MM.1S (cell line): ENCODE results near the gene HNRNPH1.

Experiments
- DNase-seq: peaks from one replicate; pipeline ENCODE4 v3.0.0-alpha.2; 2015
- H2AFZ ChIP-seq: fragments of 300-600 bp; sonication (generic); 2 replicates; pipeline ENCODE4 v1.6.0; 2016; ENCODE audit warnings: antibody characterized with exemption, low read length
- H3F3A ChIP-seq: fragments of 300-600 bp; sonication (generic); 2 replicates; pipeline ENCODE4 v1.6.1; 2016; ENCODE audit warnings: mild to moderate bottlenecking, antibody characterized with exemption, low read length, moderate library complexity, mixed read lengths; ENCODE audit not compliant: insufficient read depth
- H3K27ac ChIP-seq: fragments of 300-600 bp; sonication (generic); 2 replicates; pipeline ENCODE4 v1.5.1; 2016; ENCODE audit warnings: mild to moderate bottlenecking, low read length
- H3K27me3 ChIP-seq: fragments of 300-600 bp; sonication (generic); replicated peaks from 2 replicates; pipeline ENCODE4 v1.6.0; 2016; ENCODE audit warnings: low read length; ENCODE audit not compliant: insufficient read depth
- H3K36me3 ChIP-seq: fragments of 300-600 bp; sonication (generic); replicated peaks from 2 replicates; pipeline ENCODE4 v1.6.1; 2016; ENCODE audit warnings: mild to moderate bottlenecking, low read length, mixed read lengths; ENCODE audit not compliant: insufficient read depth
- H3K4me1 ChIP-seq: fragments of 300-600 bp; sonication (generic); 2 replicates; pipeline ENCODE4 v1.6.1; 2016; ENCODE audit warnings: low read length, mixed read lengths
- H3K4me2 ChIP-seq: fragments of 300-600 bp; sonication (generic); 2 replicates; pipeline ENCODE4 v1.6.0; 2016; ENCODE audit warnings: low read depth, low read length
- H3K4me3 ChIP-seq: fragments of 300-600 bp; sonication (generic); 2 replicates; pipeline ENCODE4 v1.5.1; 2016; ENCODE audit warnings: low read length, mixed read lengths
- H3K79me2 ChIP-seq: fragments of 300-600 bp; sonication (generic); 2 replicates; pipeline ENCODE4 v1.6.1; 2016; ENCODE audit warnings: mixed run types, low read length, mixed read lengths
- H3K9ac ChIP-seq: fragments of 300-600 bp; sonication (generic); 2 replicates; pipeline ENCODE4 v1.6.1; 2016; ENCODE audit warnings: low read length, mixed read lengths
- H3K9me2 ChIP-seq: fragments of 300-600 bp; sonication (generic); replicated peaks from 2 replicates; pipeline ENCODE4 v1.6.1; 2016; ENCODE audit warnings: mild to moderate bottlenecking, low read length, mixed read lengths; ENCODE audit not compliant: insufficient read depth
- H3K9me3 ChIP-seq: fragments of 300-600 bp; sonication (generic); replicated peaks from 2 replicates; pipeline ENCODE4 v1.6.1; 2016; ENCODE audit warnings: mild to moderate bottlenecking, low read length, mixed read lengths; ENCODE audit not compliant: insufficient read depth
- H4K20me1 ChIP-seq: fragments of 300-600 bp; sonication (generic); 2 replicates; pipeline ENCODE4 v1.6.1; 2016; ENCODE audit warnings: mild to moderate bottlenecking, low read length, moderate library complexity, mixed read lengths; ENCODE audit not compliant: insufficient read depth
- EZH2 ChIP-seq: fragments of 300-600 bp; sonication (generic); optimal IDR thresholded peaks from 2 replicates; pipeline ENCODE3; 2017; ENCODE audit warnings: low read depth, mild to moderate bottlenecking, antibody characterized with exemption, low read length, mixed read lengths
- EZH2phosphoT487 ChIP-seq: fragments of 300-600 bp; sonication (generic); IDR thresholded peaks from 2 replicates; pipeline ENCODE4 v1.6.1; 2018; ENCODE audit warnings: antibody characterized with exemption, low read length
- TF ChIP-seq, protein P1 (sequence below): fragments of 300-600 bp; sonication (generic); IDR thresholded peaks from 2 replicates; pipeline ENCODE4 v1.5.1; 2016; ENCODE audit warnings: antibody characterized with exemption, low read length, mixed read lengths

HNRNPH1 gene

DNA sequence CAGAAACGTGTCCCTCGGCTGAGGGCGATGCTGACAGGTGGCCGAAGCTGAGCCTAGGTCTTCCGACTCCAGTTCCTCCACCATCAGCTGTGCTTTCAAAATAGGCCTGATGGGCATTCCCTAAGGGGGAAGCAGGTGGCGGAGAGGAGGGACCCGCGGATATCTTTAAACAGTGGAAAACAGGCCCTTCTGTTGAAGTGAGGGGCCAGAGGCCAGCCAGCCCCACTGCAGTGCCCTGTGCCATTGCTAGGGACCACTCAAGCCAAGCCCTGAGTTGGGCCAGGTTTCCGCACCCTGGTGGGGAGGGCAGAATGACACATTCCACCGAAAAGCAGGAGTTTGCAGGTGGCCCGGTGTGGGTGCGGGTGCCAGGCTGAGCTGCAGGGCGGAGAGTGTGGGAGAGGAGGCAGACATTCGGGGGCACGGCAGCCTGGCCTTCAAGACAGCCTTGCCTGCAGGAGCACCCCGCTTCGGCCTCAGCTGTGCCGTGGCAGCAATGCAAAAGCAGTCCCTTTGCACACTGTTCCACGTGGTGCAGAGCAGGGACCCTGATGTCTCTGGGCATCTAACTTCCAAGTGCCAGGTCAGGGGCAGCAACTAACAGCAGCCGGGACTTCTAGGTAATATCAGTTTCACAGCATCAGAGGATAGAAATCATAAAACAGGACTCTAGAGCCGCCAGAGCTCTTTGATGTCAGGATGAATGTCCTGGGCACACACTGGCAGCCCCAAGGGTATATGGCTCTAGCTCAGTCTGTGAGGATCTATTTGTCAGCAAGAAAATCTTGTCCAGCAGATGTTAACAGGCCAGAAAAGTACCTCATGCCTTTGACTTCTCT lies 17.2 kb downstream of the HNRNPH1 start:
- TF ChIP-seq EZH2phosphoT487 (no peak), EZH2 (no peak)
- TF ChIP-seq, protein P1, sequence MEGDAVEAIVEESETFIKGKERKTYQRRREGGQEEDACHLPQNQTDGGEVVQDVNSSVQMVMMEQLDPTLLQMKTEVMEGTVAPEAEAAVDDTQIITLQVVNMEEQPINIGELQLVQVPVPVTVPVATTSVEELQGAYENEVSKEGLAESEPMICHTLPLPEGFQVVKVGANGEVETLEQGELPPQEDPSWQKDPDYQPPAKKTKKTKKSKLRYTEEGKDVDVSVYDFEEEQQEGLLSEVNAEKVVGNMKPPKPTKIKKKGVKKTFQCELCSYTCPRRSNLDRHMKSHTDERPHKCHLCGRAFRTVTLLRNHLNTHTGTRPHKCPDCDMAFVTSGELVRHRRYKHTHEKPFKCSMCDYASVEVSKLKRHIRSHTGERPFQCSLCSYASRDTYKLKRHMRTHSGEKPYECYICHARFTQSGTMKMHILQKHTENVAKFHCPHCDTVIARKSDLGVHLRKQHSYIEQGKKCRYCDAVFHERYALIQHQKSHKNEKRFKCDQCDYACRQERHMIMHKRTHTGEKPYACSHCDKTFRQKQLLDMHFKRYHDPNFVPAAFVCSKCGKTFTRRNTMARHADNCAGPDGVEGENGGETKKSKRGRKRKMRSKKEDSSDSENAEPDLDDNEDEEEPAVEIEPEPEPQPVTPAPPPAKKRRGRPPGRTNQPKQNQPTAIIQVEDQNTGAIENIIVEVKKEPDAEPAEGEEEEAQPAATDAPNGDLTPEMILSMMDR: no peak
- Histone ChIP-seq H3F3A (peaks cover 11% of the 10 kb centered on the region), H3K27ac (no peak overlapping the region), H3K4me1 (peaks cover 6% of the 10 kb centered on the region), H3K9ac (no peak overlapping the region), H3K4me2 (no peak overlapping the region), H3K9me2 (no peaks in the 10 kb centered on the region), H3K4me3 (no peak overlapping the region), H3K27me3 (no peaks in the 10 kb centered on the region), H3K9me3 (no peaks in the 10 kb centered on the region), H3K79me2 (no peaks in the 10 kb centered on the region), H4K20me1 (no peaks in the 10 kb centered on the region), H3K36me3 (no peaks in the 10 kb centered on the region), H2AFZ (no peak overlapping the region)
- no peak for DNase-seq

DNA sequence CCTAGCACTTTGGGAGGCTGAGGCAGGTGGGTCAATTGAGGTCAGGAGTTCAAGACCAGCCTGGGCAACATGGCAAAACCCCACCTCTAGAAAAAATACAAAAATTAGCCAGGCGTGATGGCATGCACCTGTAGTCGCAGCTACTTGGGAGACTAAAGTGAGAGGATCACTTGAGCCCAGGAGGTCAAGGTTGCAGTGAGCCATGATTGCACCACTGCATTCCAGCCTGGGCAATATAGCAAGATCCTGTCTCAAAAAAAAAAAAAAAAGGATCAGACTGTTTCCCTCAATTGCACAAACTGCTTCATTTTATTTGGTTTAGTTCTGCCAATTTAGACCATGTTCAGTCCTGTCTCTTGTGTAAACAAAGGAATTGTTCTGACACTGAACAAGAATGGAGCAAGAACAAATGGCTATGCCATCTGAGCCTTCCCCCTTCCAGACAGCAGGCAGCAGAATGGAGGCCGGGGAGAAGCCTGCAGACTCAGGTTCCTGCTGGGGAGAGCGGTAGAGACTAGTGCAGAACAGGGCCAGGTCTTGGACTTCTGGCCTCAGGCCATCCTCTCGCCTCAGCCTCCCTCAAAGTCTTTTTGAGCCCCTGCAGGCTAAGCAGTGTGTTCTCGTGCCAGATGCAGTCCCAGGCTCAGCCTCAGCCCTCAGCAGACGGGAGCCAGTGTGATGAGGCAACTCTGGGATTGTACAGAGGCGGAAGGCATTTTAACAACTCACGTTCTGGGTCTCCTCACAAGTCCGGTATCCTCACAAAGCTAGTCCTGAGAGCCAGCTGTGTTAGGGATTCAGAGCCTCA lies 18.2 kb downstream of the HNRNPH1 start:
- Histone ChIP-seq H3K27me3 (no peaks in the 10 kb centered on the region), H4K20me1 (no peaks in the 10 kb centered on the region), H3K79me2 (no peaks in the 10 kb centered on the region), H3K27ac (no peak overlapping the region), H3F3A (peaks cover 11% of the 10 kb centered on the region), H3K9me3 (no peaks in the 10 kb centered on the region), H3K9ac (no peak overlapping the region), H3K4me2 (no peak overlapping the region), H3K4me1 (peaks cover 6% of the 10 kb centered on the region), H3K36me3 (no peaks in the 10 kb centered on the region), H3K9me2 (no peaks in the 10 kb centered on the region), H2AFZ (no peak overlapping the region), H3K4me3 (no peak overlapping the region)
- TF ChIP-seq, protein P1: no peak
- TF ChIP-seq EZH2phosphoT487 (no peak), EZH2 (no peak)
- no peak for DNase-seq

DNA sequence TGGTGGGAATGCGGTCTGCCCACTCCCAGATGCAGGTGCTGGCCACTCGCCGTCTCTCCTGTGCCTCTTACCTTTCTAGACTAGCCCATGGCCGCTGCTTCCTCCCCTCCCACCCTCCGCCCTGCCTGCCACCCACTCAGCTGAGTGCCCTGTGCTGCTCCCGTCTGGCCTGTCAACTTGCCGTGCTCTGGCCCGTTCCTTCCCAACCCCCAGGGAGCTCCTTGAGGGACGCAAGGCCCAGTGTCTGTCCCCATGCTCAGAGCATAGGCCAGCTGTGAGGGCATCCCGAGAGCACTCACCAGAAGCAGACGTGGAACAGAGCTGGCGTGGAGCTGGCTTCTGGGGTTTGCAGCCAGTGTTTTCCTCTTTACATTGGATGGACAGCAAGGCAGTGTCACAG lies 20.2 kb downstream of the HNRNPH1 start:
- no peak for DNase-seq
- Histone ChIP-seq H3K4me3 (no peak overlapping the region), H3K9ac (no peak overlapping the region), H3K79me2 (no peaks in the 10 kb centered on the region), H4K20me1 (no peaks in the 10 kb centered on the region), H3K9me3 (no peaks in the 10 kb centered on the region), H3K4me2 (no peak overlapping the region), H3K27me3 (no peaks in the 10 kb centered on the region), H3F3A (peaks cover 3% of the 10 kb centered on the region), H3K36me3 (no peaks in the 10 kb centered on the region), H3K27ac (no peak overlapping the region), H3K4me1 (peaks cover 6% of the 10 kb centered on the region), H3K9me2 (no peaks in the 10 kb centered on the region), H2AFZ (no peak overlapping the region)
- TF ChIP-seq, protein P1: no peak
- no peak for TF ChIP-seq EZH2
- TF ChIP-seq EZH2phosphoT487: no peak
